Osteoblast (primary cell): ENCODE data around the gene TLR9. TPM values are rescaled to one million over a fixed set of nuclear protein-coding genes. Genes with fewer than 3 reads are reported as not detected.

Experiments
- DNase-seq: peaks from one replicate; pipeline ENCODE4 v3.0.0; 2011; ENCODE audit warnings: low spot score, mixed read lengths; ENCODE audit not compliant: insufficient read length; ENCODE audit errors: missing footprints
- H2AFZ ChIP-seq: 2 replicates; pipeline ENCODE4 v1.6.0; 2011; ENCODE audit warnings: mild to moderate bottlenecking, low read length
- H3K27ac ChIP-seq: 2 replicates; pipeline ENCODE4 v1.5.1; 2011; ENCODE audit warnings: mild to moderate bottlenecking, low read depth, low read length, moderate library complexity
- H3K27me3 ChIP-seq: 2 replicates; pipeline ENCODE4 v1.6.0; 2012; ENCODE audit warnings: mild to moderate bottlenecking, control low read depth, inconsistent platforms, low read length, moderate library complexity; ENCODE audit not compliant: insufficient read depth
- H3K36me3 ChIP-seq: 2 replicates; pipeline ENCODE4 v1.5.1; 2011; ENCODE audit warnings: mild to moderate bottlenecking, low read length, control low read depth, moderate library complexity; ENCODE audit not compliant: insufficient read depth
- H3K4me1 ChIP-seq: 2 replicates; pipeline ENCODE4 v1.5.1; 2011; ENCODE audit warnings: mild to moderate bottlenecking, low read length, control low read depth, moderate library complexity; ENCODE audit not compliant: insufficient read depth
- H3K4me2 ChIP-seq: 2 replicates; pipeline ENCODE4 v1.6.0; 2011; ENCODE audit warnings: mild to moderate bottlenecking, low read length; ENCODE audit not compliant: insufficient read depth
- H3K4me3 ChIP-seq: fragments of 200-600 bp; sonication (generic); 3 replicates; pipeline ENCODE4 v1.5.1; 2012; ENCODE audit warnings: mild to moderate bottlenecking, low read length, inconsistent platforms; ENCODE audit not compliant: insufficient read depth
- H3K79me2 ChIP-seq: 2 replicates; pipeline ENCODE4 v1.6.0; 2012; ENCODE audit warnings: mild to moderate bottlenecking, low read length, control low read depth, inconsistent platforms; ENCODE audit not compliant: insufficient read depth
- H3K9me3 ChIP-seq: 2 replicates; pipeline ENCODE4 v1.5.1; 2011; ENCODE audit warnings: low read depth, low read length, control low read depth
- H4K20me1 ChIP-seq: 2 replicates; pipeline ENCODE4 v1.6.0; 2012; ENCODE audit warnings: mild to moderate bottlenecking, low read length, control low read depth; ENCODE audit not compliant: insufficient read depth
- CTCF ChIP-seq: IDR thresholded peaks from 2 replicates; pipeline ENCODE4 v1.5.1; 2011; ENCODE audit warnings: mild to moderate bottlenecking, low read depth, low read length, moderate library complexity; ENCODE audit errors: extremely low read depth
- total RNA-seq: library from RNA; depleted of rRNA; stranded (reverse); fragments of >200 nt; gene quantifications from 2 replicates; pipeline ENCODE4 v1.2.3, GENCODE V29; 2012

TLR9 gene
- total RNA-seq, 1 donor: not detected

GRCh38 chr3:52249683-52250082, 24.2 kb upstream of the TLR9 start:
- H3K9me3 ChIP-seq: no peaks in the 10 kb centered on the region
- H3K27ac ChIP-seq: no peak overlapping the region
- H3K36me3 ChIP-seq: peaks cover 17% of the 10 kb centered on the region
- no peak overlapping the region for H3K4me3 ChIP-seq
- H3K79me2 ChIP-seq: no peaks in the 10 kb centered on the region
- TF ChIP-seq CTCF: no peak
- H3K27me3 ChIP-seq: no peaks in the 10 kb centered on the region
- H3K4me1 ChIP-seq: peaks cover 16% of the 10 kb centered on the region
- peaks cover 20% of the 10 kb centered on the region for H4K20me1 ChIP-seq
- no peak overlapping the region for H3K4me2 ChIP-seq
- H2AFZ ChIP-seq: no peak overlapping the region
- DNase-seq: no peak

- Histone ChIP-seq H3K79me2 (no peaks in the 10 kb centered on the region), H3K27me3 (no peaks in the 10 kb centered on the region), H3K27ac (no peak overlapping the region), H2AFZ (no peak overlapping the region), H3K4me1 (peaks cover 18% of the 10 kb centered on the region), H3K9me3 (no peaks in the 10 kb centered on the region), H3K4me2 (no peak overlapping the region), H3K36me3 (peaks cover 14% of the 10 kb centered on the region), H3K4me3 (no peak overlapping the region), H4K20me1 (peaks cover 18% of the 10 kb centered on the region)
- TF ChIP-seq CTCF: no peak
- DNase-seq: no peak
Measured at GRCh38 chr3:52248816-52249547, 23.5 kb upstream of the TLR9 start.

- no peaks in the 10 kb centered on the region for H3K79me2 ChIP-seq
- peak; percentile 18 for DNase-seq
- no peak for TF ChIP-seq CTCF
- H3K9me3 ChIP-seq: no peaks in the 10 kb centered on the region
- H3K4me1 ChIP-seq: peaks cover 11% of the 10 kb centered on the region
- no peaks in the 10 kb centered on the region for H3K27me3 ChIP-seq
- H2AFZ ChIP-seq: no peak overlapping the region
- H3K4me2 ChIP-seq: no peak overlapping the region
- no peak overlapping the region for H3K4me3 ChIP-seq
- peaks cover 12% of the 10 kb centered on the region for H4K20me1 ChIP-seq
- H3K27ac ChIP-seq: no peak overlapping the region
- H3K36me3 ChIP-seq: peaks cover 6% of the 10 kb centered on the region
Measured at GRCh38 chr3:52248165-52248541, 22.7 kb upstream of the TLR9 start.

- H3K27me3 ChIP-seq: no peaks in the 10 kb centered on the region
- peak; percentile 82 for DNase-seq
- no peak overlapping the region for H3K4me3 ChIP-seq
- H2AFZ ChIP-seq: no peak overlapping the region
- H3K36me3 ChIP-seq: peaks cover 4% of the 10 kb centered on the region
- H3K27ac ChIP-seq: no peak overlapping the region
- H3K9me3 ChIP-seq: no peaks in the 10 kb centered on the region
- peaks cover 12% of the 10 kb centered on the region for H4K20me1 ChIP-seq
- H3K79me2 ChIP-seq: no peaks in the 10 kb centered on the region
- H3K4me1 ChIP-seq: peaks cover 9% of the 10 kb centered on the region
- no peak for TF ChIP-seq CTCF
- H3K4me2 ChIP-seq: no peak overlapping the region
Measured at GRCh38 chr3:52247409-52248164, 22.1 kb upstream of the TLR9 start.
